Stimulated activated CD4-positive, alpha-beta T cell treated with anti-CD3 and anti-CD28 coated beads, TNF-alpha, amount 100 ng/mL, for 4 hours (primary cell): Measurements from ENCODE around the gene MARVELD1.
"Not testable (repeated sequence)": the region's sequence is repeated elsewhere in the genome, so short reads cannot be mapped to it uniquely, and the experiment has no call there.

Source experiments
- DNase-seq, 3 experiments: peaks; one replicate each; pipeline ENCODE4 v3.0.0-alpha.2; 2020; ENCODE audit warnings: low read depth in 3 of 3

MARVELD1 gene

DNA sequence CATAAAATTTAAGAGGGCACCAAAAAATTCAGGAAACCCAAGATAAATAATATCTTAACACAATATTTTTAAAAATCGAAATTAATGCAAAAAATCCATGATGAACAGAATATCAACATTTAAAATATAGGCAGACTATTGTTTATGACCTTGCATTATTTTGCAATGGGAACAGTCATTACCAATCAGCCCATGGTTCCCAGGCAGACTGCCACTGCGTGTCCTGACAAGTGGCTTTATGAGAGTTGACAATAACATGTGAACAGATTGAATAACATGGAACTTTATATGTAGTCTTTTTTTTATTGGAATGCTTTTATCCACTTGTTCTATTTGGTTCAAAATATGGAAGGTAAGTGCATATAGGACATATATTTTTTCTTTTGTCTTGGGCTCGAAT is 23.4 kb upstream of the MARVELD1 start:
- DNase-seq, result no peak

DNA sequence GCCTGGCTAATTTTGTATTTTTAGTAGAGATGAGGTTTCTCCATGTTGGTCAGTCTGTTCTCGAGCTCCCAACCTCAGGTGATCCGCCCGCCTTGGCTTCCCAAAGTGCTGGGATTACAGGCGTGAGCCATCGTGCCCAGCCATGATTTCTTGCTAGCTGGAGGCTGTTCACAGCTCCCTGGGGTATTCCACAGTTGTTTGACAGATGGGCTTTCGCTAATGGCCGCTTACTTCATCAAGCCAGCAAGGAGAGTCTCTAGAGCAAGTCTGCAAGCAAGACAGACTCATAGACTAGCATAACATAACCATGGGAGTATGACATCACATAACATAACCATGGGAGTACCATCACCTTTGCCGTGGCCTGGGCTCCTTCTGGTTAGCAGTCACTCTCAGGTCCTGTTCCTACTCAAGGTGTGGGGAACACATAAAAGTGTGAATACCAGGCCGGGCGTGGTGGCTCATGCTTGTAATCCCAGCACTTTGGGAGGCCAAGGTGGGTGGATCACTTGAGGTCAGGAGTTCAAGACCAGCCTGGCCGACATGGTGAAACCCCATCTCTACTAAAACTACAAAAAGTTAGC is 15.4 kb upstream of the MARVELD1 start:
- DNase-seq, result not testable (repeated sequence)

DNA sequence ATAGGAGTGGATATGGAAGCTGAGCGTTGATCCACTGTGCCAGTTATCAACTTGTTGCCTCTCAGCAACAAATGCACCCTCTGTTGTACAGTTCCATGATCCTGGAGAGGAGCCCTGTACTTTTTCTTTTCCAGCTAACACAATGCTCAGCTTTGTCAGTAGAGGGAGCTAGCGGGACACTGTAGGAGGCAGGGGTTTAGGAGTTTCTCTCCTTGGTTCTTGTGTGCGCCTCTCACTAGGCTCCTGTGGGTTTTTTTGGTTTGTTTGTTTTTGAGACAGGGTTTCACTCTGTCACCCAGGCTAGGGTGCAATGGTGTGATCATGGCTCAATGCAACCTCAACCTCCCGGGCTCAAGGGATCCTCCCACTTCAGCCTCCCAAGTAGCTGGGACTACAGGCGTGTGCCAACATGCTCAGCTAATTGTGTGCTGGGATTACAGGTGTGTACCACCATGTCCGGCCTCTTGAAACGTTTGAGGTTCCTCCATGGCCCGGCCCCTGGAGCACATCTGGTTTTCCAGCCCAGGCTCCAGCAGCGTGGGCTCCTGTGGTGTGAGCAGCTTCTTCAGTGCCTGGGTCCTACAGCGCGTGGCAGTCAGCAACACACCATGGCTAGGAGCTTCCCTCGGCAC is 12.0 kb upstream of the MARVELD1 start:
- peak in 1 of 3 experiments; percentile 17 for DNase-seq

DNA sequence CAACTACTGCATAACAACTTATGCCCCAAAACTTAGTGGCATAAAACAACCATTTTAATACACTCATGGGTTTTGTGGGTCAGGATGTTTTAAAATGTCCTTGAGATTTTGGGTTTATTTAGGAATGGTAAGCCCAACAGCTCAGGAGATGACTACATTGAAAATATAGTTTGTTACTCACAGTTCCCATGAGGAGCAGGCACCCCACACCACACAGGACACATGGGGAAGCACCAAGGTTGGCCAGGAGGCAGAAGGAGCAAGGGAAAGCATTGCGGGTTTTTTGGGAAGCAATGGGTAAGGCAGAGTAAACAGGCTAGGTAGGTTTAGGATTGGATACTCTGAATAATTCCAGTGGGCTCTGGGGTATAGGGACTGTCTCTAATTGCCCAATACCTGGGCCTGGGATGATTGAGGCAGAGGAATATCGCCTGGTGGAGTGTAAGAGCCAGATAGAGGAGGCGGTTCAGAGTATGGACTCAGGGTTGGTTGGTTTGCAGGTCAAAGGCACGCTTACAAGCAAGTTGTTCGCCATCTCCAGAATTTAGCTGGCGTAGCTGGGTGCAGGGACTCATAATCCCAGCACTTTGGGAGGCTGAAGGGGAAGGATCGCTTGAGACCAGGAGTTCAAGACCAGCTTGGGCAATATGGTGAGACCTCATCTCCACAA is 10.0 kb upstream of the MARVELD1 start:
- DNase-seq, result no peak

DNA sequence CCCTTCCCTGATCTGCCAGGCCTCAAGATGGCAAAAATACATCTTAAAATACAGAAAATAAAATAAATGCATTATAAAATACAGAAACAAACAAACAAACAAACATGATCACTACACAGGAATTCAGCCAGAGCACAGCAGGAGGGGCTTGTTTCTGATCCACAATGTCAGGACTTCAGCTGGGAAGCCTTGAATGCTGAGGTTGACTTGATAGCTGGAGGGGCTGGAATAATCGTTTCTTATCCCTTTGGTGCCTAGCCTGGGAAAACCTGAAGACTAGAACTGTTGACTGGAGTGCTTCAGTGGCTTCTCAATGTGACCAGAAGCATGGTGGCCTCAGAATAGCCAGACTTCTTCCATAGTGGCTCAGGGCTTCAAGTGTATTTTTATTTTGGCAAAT is 9.2 kb upstream of the MARVELD1 start:
- no peak for DNase-seq

DNA sequence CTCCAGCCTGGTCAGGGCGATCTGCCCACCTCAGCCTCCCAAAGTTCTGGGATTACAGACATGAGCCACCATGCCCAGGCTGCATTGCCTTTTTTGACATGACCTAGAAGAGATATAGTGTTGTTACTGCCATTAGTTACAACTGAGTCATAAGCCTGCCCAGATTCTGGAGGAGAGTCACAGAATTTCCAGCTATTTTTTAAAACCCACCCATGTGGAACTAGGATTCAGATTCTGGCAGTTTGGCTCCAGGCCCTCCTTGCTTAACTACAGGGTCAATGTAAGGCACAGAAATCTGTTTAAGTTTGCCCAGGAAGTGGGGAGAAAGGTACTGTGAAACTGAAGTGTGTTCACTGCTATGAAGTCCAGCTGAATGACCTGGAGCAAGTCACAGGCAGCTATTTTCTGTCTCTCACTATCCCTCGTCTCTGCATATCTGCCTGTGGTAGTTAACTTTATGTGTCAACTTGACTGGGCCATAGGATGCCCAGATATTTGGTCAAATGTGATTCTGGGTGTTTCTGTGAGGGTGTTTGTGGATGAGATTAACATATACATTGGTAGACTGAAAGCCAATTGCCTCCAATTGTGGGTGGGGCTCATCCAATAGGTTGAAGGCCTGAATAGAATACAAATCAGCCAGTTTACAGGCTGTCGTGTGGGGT is 8.4 kb upstream of the MARVELD1 start:
- DNase-seq, result no peak

DNA sequence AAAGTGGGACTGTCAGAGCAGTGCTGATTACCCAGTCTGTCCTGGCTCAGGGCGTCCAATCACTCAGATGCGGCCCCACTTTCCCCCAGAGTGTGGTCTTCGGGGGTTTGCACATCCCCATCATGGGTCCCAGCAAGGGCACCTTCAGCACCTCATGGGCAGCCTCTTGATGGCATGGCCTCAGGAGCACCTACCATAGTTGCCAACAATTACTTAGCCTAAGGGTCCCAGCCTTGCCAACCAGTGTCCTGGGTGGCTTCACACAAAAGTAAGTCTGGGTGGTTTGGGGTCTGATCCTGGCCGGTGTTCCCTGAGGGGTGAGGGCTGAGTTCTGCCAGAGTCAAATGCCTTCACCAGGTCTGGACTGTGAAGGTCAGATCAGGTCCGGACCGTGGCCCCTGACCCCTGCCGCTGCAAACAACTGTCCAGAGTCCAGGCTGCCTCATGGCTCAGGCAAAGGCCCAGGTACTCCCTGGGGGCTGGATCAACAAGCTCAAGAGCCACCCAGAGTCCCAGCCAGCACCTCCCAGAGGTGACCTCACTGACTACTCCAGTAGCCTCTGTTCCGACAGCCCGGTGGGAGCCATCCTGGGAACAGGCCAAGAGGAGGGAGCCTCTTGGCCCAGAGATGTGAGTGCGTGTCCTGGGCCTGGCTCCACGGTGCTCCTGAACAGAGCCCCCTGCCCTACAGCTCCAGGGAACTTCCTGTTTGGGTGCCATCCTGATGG is 6.2 kb upstream of the MARVELD1 start:
- no peak for DNase-seq

DNA sequence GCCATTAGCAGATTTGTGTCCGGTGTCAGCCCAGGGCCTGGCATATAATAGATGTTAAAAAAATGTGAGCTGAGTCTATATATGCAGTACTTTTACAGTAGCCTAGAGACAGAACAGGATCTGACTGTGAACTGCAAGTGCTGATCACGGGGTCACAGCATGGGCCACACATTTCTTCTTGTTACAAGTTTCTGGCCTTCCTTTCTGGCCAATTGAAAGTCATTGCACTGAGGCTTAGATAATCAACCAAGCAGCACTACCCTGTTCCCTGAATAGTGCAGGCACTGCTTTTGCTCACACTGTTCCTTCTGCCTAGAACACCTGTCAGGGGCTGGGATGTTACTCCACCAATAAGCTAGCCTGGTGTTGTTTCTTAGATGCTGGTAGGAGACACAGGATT is 5.4 kb upstream of the MARVELD1 start:
- DNase-seq, result no peak

DNA sequence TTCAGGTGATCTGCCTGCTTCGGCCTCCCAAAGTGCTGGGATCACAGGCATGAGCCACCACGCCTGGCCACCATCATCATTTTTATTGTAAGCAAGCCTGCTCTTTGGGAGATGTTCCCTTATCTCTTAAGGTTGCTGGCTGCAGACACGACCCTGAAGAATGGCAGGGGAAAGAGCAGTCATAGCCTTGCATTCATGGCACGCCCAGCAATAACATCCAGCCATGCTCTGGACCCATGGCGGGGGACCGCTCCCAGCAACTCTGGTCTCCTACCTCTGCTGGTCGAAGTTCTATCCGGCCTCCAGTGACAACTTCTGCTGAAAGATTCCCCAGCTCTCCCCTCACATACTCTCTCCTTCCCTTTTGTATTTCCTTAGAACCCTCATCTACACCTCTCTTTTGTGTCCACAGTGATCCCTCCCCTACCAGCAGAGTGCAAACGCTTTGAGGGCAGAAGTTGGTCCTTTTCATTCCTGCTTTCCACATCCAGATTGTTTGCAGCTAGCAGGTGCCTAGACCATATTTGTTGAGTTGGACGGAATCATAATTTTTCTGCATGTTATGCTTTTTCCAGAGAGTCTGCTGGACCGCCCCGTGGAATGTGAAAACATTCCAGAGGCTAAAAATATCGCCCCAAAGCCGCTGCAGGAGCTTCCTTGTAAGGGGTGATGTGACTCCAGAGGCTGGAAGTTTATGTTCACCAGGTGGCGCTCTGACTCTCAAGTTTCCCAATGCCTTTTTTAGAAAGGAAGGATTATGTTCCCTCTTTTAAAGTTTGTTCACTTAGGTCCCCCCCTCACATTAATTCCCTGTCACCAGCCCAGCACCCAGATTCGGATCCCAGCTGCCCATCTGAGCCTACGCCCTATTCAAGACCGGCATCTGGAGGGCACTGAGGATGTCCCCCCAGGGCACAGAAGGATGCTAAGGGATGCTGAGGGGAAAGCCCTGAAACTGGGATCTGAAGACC is 4.3 kb upstream of the MARVELD1 start:
- peak in 1 of 3 experiments; percentile 29 for DNase-seq

DNA sequence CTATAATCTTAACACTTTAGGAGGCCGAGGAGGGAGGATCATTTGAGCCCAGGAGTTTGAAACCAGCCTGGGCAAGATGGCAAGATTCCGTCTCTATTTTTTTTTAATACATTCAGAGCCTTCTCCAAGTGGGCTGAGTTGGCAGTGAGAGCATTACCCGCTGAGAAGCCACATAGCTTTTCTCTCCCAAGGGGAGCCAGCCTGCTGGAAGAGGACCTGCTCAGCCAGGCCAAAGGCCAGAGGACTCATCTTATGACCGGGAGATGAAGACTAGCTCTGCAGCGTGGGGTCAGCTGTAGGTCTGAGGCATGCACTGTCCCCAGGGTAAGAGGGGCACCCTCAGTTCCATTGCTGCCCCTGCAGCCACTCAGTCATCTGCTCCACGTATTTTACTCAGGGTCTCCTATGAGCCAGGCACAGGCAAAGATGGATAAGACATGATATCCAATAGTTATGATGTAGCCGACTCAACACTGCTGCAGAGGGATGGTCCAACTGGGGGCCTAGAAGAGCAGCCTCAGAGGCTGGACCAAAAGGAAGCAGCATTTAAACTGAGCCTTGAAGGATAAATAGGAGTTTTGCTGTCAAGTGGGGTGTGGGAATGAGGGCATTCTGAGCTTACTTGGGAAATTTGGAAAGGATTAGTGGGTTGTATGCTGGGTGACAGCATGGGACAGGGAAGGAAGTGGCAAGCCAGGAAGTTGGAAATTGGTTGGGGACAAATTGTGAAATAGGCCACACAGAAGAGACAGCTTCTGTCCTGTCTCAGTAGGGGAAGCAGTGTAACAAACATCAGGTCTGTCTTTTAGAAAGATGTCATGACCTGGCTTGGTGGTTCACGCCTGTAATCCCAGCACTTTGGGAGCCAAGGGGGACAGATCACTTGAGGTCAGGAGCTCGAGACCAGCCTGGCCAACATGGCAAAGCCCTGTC is 1.6 kb upstream of the MARVELD1 start:
- DNase-seq, result no peak

DNA sequence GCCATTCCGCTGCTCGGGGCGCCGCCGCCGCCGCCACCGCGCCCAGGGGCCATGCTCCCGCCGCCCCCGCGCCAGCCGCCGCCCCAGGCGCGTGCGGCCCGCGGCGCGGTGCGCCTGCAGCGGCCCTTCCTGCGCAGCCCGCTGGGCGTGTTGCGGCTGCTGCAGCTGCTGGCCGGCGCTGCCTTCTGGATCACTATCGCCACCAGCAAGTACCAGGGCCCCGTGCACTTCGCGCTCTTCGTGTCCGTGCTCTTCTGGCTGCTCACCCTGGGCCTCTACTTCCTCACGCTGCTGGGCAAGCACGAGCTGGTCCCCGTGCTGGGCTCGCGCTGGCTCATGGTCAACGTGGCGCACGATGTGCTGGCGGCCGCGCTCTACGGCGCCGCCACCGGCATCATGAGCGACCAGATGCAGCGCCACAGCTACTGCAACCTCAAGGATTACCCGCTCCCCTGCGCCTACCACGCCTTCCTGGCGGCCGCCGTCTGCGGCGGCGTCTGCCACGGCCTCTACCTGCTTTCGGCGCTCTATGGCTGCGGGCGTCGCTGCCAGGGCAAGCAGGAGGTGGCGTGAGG is 383 bp downstream of the MARVELD1 start:
- DNase-seq, result peak in 2 of 3 experiments; percentile 8 to 43

DNA sequence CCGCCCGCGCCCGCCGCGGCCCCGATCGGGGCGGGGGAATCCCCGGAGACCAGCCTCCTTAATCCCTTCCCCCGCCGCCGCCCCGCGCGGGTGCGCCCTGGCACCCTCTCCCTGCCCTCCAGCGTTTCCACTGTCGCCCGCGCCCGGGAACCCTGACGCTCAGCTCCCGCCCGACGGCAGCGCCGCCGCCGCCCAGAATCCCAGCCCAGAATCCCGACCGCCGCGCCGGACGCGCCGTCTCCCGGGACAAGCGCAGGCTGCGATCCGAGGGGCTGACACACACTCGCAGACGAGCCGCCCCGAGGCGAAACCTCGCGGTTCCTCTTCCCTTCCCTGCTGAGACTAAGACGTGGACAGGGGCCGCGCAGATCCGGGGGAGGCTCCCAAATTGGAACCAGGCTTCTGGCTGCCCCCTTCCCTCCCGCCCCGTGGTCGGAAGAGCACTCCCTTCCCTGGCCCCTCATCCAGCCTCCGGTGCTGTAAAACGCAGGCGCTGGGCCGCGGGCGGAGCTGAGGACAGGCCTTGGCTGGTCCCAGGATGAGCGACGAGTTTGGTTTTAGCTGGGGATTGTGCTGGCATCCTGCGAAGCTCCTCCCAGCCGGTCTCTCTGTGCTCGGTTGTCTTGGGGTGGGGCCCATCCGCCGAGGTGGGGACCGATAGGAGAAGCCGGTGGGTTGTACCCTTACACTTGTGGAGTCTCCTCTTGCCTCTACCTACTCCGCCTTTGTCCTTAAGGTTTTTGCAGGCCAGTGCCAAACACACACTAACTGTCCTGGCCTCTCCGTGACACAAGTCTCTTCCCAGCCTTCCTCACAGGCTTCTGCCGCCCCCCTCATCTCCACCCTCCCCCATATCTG is 1.1 kb downstream of the MARVELD1 start:
- DNase-seq, result peak in 2 of 3 experiments; percentile 11 to 29

DNA sequence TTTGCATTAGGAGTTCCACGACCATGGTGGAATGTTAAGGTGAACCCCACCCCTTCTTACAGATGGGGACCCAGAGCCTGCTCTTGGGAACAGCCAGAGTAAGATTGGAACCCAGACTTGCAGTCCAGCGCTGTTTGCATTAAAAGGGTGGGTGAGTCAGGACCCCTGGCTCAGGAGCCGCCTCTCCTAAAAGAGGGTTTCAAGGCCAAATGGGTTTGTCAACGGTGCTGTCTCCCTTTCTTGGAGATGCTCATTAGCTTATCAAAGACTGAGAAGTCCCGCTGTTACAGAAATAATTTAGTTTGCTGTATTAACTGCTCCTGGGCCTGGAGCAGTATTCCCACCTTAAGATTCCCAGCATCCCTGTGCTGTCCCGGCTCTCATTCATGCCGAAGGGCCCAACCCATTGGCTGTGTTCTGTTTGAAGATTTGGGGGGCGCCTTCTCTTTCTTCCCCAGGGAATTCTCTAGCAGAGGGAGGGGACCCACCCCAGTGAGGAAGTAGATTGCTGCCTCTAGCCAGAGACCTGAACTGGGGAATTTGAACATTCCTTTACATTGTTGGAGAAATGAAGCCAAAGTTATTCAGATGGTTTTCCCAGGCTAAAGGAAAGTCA is 1.8 kb downstream of the MARVELD1 start:
- DNase-seq, result no peak

DNA sequence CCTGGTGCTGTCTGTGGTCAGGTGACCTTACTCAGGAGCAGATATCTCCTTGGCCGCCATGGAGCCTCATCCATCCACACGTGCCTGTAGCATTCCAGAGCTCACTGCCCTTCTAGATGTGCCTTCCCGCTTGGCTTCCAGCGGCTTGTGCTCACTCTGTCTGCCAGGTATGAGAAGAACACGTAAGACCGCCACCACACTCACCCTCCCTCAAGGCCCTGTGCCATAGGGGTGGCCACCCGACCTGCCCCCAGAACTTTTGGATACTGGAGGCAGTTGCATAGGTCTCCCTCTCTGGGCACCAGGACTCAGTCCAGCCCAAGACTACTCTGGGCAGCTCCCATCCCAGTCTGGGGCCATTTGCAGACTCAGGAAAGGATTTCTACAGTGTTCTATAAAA is 4.1 kb downstream of the MARVELD1 start:
- DNase-seq, result no peak

DNA sequence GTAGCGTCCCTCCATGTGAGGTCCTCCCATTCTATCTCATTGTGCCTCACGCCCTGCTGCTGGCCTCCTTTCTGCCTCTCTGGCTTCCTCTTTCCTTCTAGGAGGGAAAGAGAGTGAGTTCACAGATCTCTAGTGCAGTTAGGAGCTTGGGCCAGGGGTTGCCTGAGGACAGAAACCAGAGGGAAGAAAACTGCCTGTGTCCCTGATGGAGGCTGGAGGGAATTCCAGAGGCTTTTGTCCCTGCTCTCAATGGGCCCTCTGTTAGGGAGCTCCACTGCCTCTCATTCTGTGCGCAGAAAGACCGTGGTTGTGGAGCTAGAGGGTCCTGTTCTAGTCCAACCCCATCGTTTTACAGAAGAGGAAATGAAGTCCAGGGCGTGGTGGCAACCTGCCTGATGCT is 4.6 kb downstream of the MARVELD1 start:
- no peak for DNase-seq

DNA sequence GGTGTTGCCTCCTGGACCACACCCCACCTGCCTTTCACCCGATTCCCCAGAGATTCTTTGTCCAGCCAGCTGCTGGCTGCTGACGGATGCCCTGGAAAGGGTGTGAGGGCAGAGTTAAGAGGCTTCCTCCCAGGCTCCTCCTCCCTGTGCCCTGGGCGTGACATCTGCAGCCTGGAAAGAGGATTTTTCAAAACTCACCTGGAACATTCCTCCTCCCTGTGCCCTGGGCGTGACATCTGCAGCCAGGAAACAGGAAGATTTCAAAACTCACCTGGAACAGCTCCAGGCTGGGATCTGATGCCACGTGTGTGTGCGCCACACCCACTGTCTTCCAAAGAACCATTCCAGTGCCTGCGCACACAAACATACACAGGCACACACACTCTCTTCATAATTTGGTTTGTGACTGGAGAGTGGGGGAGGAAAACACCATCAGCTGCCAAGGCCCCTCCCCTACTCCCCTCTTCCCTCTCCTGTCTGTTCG is 5.2 kb downstream of the MARVELD1 start:
- no peak for DNase-seq

DNA sequence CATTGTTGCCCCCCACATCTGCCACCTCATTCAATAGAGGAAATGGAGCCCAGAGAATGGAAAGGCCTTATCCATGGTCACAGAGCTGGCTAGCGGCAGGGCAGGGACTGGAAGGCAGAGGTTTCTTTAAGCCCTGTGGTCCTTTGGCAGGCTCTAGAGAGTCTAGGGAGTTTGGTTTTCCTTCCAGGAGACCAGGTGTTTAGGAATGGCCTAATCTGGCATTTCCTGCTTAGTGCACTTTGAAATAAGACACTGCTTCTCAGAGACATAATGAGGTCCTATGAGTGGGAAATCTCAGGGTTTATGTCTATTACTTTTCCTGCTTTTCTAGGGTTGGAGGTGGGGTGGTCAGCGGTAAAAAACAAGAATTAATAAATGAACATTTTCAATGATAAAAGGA is 6.1 kb downstream of the MARVELD1 start:
- DNase-seq, result no peak
